ENCODE results near the gene TLL1.

DNA sequence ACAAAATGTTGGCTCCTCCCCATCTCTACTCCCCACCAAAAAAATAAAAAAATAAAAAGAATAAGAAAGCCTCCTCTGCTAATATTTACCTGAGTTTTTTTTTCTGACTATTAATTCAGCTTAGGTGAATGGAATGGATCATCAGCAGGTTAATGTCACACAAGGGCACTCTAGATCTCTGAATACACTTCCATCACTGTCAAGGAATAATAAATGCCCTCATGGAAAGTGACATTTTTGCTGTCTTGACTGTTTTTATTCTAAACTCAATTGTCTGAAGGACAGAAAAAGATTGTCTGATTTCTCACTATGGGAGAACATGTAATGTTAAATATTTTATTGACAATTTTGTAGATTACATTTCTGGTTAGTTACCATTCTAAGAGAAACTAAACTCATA lies 30.4 kb upstream of the TLL1 start:
- TF ChIP-seq, protein P1, sequence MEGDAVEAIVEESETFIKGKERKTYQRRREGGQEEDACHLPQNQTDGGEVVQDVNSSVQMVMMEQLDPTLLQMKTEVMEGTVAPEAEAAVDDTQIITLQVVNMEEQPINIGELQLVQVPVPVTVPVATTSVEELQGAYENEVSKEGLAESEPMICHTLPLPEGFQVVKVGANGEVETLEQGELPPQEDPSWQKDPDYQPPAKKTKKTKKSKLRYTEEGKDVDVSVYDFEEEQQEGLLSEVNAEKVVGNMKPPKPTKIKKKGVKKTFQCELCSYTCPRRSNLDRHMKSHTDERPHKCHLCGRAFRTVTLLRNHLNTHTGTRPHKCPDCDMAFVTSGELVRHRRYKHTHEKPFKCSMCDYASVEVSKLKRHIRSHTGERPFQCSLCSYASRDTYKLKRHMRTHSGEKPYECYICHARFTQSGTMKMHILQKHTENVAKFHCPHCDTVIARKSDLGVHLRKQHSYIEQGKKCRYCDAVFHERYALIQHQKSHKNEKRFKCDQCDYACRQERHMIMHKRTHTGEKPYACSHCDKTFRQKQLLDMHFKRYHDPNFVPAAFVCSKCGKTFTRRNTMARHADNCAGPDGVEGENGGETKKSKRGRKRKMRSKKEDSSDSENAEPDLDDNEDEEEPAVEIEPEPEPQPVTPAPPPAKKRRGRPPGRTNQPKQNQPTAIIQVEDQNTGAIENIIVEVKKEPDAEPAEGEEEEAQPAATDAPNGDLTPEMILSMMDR (conservative IDR thresholded peaks at IDR 0.05; ENCODE audit: low read length), result no peak
- TF ChIP-seq EZH2phosphoT487 (IDR thresholded peaks at IDR 0.05; ENCODE audit: borderline replicate concordance, low read depth, low read length), result no peak
